ENCODE results near the gene NKX6-2. TPM values are rescaled to one million over a fixed set of nuclear protein-coding genes. Genes with fewer than 3 reads are reported as not detected.

The NKX6-2 gene
- total and polyA plus RNA-seq, 11 donors, result 0.03 to 0.27 TPM; not detected in 9

- Histone ChIP-seq H3K36me3 (peaks cover 0 to 31% (median 17%) of the 10 kb centered on the region in 9 donors), H3K9me3 (no peaks in the 10 kb centered on the region), H3K27me3 (no peaks in the 10 kb centered on the region), H3K27ac (no peak overlapping the region), H3K4me3 (no peak overlapping the region), H3K4me1 (no peaks in the 10 kb centered on the region)
- TF ChIP-seq, protein P1, sequence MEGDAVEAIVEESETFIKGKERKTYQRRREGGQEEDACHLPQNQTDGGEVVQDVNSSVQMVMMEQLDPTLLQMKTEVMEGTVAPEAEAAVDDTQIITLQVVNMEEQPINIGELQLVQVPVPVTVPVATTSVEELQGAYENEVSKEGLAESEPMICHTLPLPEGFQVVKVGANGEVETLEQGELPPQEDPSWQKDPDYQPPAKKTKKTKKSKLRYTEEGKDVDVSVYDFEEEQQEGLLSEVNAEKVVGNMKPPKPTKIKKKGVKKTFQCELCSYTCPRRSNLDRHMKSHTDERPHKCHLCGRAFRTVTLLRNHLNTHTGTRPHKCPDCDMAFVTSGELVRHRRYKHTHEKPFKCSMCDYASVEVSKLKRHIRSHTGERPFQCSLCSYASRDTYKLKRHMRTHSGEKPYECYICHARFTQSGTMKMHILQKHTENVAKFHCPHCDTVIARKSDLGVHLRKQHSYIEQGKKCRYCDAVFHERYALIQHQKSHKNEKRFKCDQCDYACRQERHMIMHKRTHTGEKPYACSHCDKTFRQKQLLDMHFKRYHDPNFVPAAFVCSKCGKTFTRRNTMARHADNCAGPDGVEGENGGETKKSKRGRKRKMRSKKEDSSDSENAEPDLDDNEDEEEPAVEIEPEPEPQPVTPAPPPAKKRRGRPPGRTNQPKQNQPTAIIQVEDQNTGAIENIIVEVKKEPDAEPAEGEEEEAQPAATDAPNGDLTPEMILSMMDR (IDR thresholded peaks at IDR 0.05), result no peak
- no peak for TF ChIP-seq POLR2A (IDR thresholded peaks at IDR 0.05)
- DNase-seq (no peak), ATAC-seq (no peak)
- WGBS, 4 donors, result 95 to 98% (median 97%) methylated on average over 13 of the region's 13 CpGs
- intact Hi-C loops (cut with DNase I), result no loop called here
These were observed 19.7 kb downstream of the NKX6-2 start for GRCh38 chr10:132766291-132766690.

- Histone ChIP-seq H3K9me3 (no peaks in the 10 kb centered on the region), H3K4me3 (no peak overlapping the region), H3K27ac (no peak overlapping the region), H3K4me1 (no peaks in the 10 kb centered on the region), H3K27me3 (no peaks in the 10 kb centered on the region), H3K36me3 (peaks cover 0 to 37% (median 15%) of the 10 kb centered on the region in 9 donors)
- ATAC-seq, result no peak
- no peak for TF ChIP-seq POLR2A (IDR thresholded peaks at IDR 0.05)
- TF ChIP-seq, protein P1 (IDR thresholded peaks at IDR 0.05), result no peak
- no peak for DNase-seq
- WGBS, 4 donors, result 87 to 93% (median 91%) methylated on average over 11 of the region's 11 CpGs
- intact Hi-C loops (cut with DNase I), result no loop called here
These were observed 20.5 kb downstream of the NKX6-2 start for GRCh38 chr10:132765435-132765834.

DNA sequence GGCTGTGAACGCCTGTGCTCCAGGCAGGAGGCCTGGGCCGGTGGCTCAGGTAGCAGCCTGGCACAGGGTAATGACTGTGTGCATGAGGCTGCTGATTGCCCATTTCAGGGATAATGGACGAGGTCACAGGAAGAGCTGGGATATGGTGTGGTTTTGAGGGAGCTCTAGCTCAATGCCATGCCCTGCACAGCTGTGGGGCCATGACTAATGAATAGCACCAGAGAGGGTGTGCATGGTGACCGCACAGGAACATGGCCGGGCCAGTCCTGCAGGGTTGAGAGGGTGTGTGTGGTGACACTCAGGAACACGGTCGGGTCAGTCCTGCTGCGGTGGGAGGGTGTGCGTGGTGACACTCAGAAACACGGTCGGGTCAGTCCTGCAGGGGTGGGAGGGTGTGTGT is 21.8 kb downstream of the NKX6-2 start:
- H3K27me3 ChIP-seq, result no peaks in the 10 kb centered on the region
- ATAC-seq (no peak), DNase-seq (no peak)
- H3K27ac ChIP-seq, result no peak overlapping the region
- no peaks in the 10 kb centered on the region for H3K4me1 ChIP-seq
- no peak overlapping the region for H3K4me3 ChIP-seq
- TF ChIP-seq, protein P1 (IDR thresholded peaks at IDR 0.05), result no peak
- no peak for TF ChIP-seq POLR2A (IDR thresholded peaks at IDR 0.05)
- WGBS, 4 donors, result 91 to 93% (median 92%) methylated on average over 7 to 11 of the region's 11 CpGs
- peaks cover 0 to 45% (median 13%) of the 10 kb centered on the region in 9 donors for H3K36me3 ChIP-seq
- no peaks in the 10 kb centered on the region for H3K9me3 ChIP-seq
- intact Hi-C loops (cut with DNase I), result no loop called here

DNA sequence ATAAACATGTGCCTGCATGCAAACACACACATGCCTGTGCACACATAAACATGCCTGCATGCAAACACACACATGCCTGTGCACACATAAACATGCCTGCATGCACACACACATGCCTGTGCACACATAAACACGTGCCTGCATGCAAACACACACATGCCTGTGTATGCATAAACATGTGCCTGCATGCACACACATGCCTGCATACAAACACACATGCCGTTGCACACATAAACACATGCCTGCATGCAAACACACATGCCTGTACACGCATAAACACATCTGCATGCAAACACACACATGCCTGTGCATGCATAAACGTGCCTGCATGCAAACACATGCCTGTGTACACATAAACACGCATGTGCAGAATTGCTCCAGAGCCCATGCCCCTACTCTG is 22.4 kb downstream of the NKX6-2 start:
- intact Hi-C loops (cut with DNase I), result no loop called here
- Histone ChIP-seq H3K4me1 (no peaks in the 10 kb centered on the region), H3K36me3 (peaks cover 0 to 47% (median 13%) of the 10 kb centered on the region in 9 donors), H3K9me3 (no peaks in the 10 kb centered on the region), H3K27ac (no peak overlapping the region), H3K27me3 (no peaks in the 10 kb centered on the region), H3K4me3 (no peak overlapping the region)
- no peak for ATAC-seq
- TF ChIP-seq POLR2A (IDR thresholded peaks at IDR 0.05), result no peak
- TF ChIP-seq, protein P1 (IDR thresholded peaks at IDR 0.05), result no peak
- WGBS, 4 donors, result 92 to 96% (median 95%) methylated on average over 5 of the region's 5 CpGs
- no peak for DNase-seq
